ENCODE data around the gene SESN3.
"Not testable (repeated sequence)": the region's sequence is repeated elsewhere in the genome, so short reads cannot be mapped to it uniquely, and the experiment has no call there.

Gene SESN3

GRCh38 chr11:95248666-95249467 is 17.9 kb upstream of the SESN3 start:
- no peak for DNase-seq

- DNase-seq, result no peak
These were observed 16.9 kb upstream of the SESN3 start for GRCh38 chr11:95247883-95248282.

GRCh38 chr11:95247127-95247684 is 16.2 kb upstream of the SESN3 start:
- DNase-seq, result no peak

GRCh38 chr11:95245581-95245980 is 14.6 kb upstream of the SESN3 start:
- DNase-seq, result no peak

- DNase-seq, result no peak
These were observed 14.0 kb upstream of the SESN3 start for GRCh38 chr11:95245038-95245437.

GRCh38 chr11:95243673-95244072 is 12.7 kb upstream of the SESN3 start:
- DNase-seq, result no peak

GRCh38 chr11:95242845-95243605 is 12.0 kb upstream of the SESN3 start:
- no peak for DNase-seq

GRCh38 chr11:95242091-95242844 is 11.3 kb upstream of the SESN3 start:
- no peak for DNase-seq

- DNase-seq, result no peak
These were observed 10.7 kb upstream of the SESN3 start for GRCh38 chr11:95241681-95242081.

GRCh38 chr11:95239871-95240649 is 9.1 kb upstream of the SESN3 start:
- DNase-seq, result no peak

- no peak for DNase-seq
These were observed 1.7 kb upstream of the SESN3 start for GRCh38 chr11:95232666-95233065.

- peak; percentile 70 for DNase-seq
These were observed 1.0 kb upstream of the SESN3 start for GRCh38 chr11:95231881-95232605.

- no peak for DNase-seq
These were observed 234 bp downstream of the SESN3 start for GRCh38 chr11:95230810-95231126.

- DNase-seq, result peak; percentile 50
These were observed 801 bp downstream of the SESN3 start for GRCh38 chr11:95229993-95230809.

- peak; percentile 60 for DNase-seq
These were observed 1.6 kb downstream of the SESN3 start for GRCh38 chr11:95229199-95229992.

GRCh38 chr11:95228081-95228749 is 2.8 kb downstream of the SESN3 start:
- no peak for DNase-seq

- DNase-seq, result not testable (repeated sequence)
These were observed 3.9 kb downstream of the SESN3 start for GRCh38 chr11:95227060-95227459.

GRCh38 chr11:95222817-95223216 is 8.2 kb downstream of the SESN3 start:
- no peak for DNase-seq

GRCh38 chr11:95219599-95219998 is 11.4 kb downstream of the SESN3 start:
- DNase-seq, result no peak

Measured in midbrain (tissue), 1 donor.